Hippocampal formation (tissue), 2 donors: ENCODE data around the gene DUSP11.
"Not testable (repeated sequence)": the region's sequence is repeated elsewhere in the genome, so short reads cannot be mapped to it uniquely, and the experiment has no call there.

Source experiments
- DNase-seq, 2 donors: peaks; one replicate each; lab custom pipeline; 2025; lab: John Stamatoyannopoulos, UW

Gene DUSP11

DNA sequence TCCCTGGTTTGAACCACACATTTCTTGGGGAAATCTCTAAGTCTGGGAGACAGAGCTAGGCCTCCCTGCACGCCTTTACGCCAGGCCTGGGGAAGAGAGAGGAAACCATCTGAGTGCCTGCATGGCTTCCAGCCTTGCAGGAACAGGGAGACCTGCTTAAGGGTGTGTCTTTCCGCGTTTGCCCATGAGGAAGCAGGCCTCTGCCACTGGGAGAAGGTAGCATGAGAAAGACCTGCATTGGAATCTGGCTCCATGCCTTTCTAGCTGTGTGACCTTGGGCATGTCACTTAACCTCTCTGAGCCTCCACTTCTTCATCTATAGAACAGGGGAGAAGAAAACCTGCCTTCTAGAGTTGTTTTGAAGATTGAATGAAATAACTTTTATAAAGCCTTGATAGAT, 62.2 kb downstream of the DUSP11 start:
- not testable (repeated sequence) for DNase-seq

DNA sequence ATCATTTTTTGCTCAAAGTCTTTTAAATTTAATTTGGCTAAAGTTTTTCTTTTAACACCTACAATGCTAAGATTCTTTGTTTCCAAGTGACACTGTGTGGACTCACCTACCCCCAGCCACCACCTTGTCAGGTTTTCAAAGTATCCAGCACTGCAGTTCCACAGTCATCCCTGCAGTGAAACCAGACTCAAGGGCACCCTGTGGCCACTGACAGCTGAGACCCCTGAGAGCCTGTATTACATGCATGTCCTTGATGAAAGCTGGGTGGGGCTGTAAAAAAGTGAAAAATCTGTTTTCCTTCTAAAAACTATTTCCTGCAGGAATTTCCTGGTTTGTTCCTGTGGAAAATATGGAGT, 62.7 kb downstream of the DUSP11 start:
- DNase-seq: no peak

DNA sequence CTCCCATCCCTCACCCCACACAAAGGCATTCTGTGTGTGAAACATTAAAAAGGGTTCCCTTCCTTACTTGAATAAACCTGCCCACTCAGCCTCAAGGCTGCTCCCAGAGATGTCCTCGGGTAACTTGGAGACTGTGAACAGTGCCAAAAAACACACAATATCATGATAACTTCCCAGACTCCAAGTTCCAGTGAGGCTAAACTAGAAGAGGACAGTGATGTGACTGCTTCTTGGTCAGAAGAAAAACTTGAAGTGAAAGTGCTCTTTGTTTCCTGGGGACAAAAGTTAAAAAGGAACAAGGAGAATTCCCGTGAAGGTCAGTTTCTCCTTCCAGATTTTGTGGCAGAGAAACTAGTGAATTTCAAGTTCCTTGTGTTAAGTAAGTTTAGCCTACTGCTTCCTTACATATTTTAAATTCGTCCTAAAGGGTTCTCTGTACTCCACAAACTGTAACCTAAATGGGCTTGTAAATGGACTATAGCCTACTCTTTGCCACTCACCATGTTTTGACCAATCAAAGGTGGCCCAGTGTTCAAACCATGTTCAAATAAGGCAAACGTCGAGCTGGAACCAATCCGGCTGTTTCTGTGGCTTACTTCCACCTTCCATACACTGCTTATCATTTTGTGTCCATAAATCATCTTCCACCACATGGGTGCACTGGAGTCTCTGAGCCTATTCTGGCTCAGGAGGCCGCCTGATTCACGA, 63.2 kb downstream of the DUSP11 start:
- DNase-seq: no peak

DNA sequence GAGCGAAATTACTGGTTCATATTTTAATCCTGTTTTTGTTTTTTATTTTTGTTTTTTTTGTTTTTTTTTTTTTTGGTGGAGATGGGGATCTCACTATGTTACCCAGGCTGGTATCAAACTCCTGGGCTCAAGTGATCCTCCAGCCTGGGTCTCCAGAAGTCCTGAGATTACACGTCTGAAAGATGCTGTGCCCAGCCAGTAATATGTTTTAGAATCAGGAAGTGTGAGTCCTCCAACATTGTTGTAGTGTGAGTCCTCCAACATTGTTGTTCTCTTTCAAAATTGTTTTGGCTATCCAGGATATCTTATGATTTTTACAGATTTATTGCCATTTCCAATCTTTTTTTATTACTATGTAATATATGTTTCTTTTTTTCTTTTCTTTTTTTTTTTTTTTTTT, 65.8 kb downstream of the DUSP11 start:
- no peak for DNase-seq
